ENCODE measurements around the gene SLC38A2.

The SLC38A2 gene

GRCh38 chr12:46373301-46374296, 1.0 kb upstream of the SLC38A2 start:
- no peaks in the 10 kb centered on the region for H3K9me3 ChIP-seq (ENCODE audit: control insufficient read depth, insufficient read depth, low read depth, low read length)
- ChIA-PET CTCF (interaction anchor here (0.7 kb wide), 2 partner anchors 192 to 290 kb away, joined by 3 read pairs; no protein-coding TSS in a partner anchor), POLR2A (interaction anchor here (0.8 to 0.9 kb wide), 3 partner anchors 19 to 117 kb away, joined by 3 read pairs; no protein-coding TSS in a partner anchor)
- H3K4me1 ChIP-seq (ENCODE audit: control insufficient read depth, insufficient read depth, low read length), result peaks cover 14% of the 10 kb centered on the region
- peak overlapping the region; percentile 51 for H3K4me3 ChIP-seq (ENCODE audit: low read depth, low read length)
- peaks cover 7 to 26% of the 10 kb centered on the region in 2 experiments; a peak in 2 of 3 replicates for H3K36me3 ChIP-seq (ENCODE audit: control insufficient read depth in 2 of 2, insufficient read depth in 1 of 2, low read length in 2 of 2)
- H3K27ac ChIP-seq (ENCODE audit: extremely low read depth, low read depth, low read length), result peak overlapping the region; percentile 67
- no peak for TF ChIP-seq ZBTB10 (tag by site-specific recombination; IDR thresholded peaks at IDR 0.05)
- no peak for TF ChIP-seq ZNF155 (tag by site-specific recombination; IDR thresholded peaks at IDR 0.05)
- TF ChIP-seq ZNF280C (tag by site-specific recombination; IDR thresholded peaks at IDR 0.05), result no peak
- no peak for TF ChIP-seq ZNF529 (tag by site-specific recombination; IDR thresholded peaks at IDR 0.05; ENCODE audit: insufficient replicate concordance)
- no peak for TF ChIP-seq ZNF768 (tag by site-specific recombination; IDR thresholded peaks at IDR 0.05)
- TF ChIP-seq ZBTB49 (tag by site-specific recombination; IDR thresholded peaks at IDR 0.05; ENCODE audit: low read depth), result no peak
- no peak for TF ChIP-seq KLF7 (tag by site-specific recombination; IDR thresholded peaks at IDR 0.05; ENCODE audit: borderline replicate concordance)
- no peak for TF ChIP-seq ZNF530 (tag by site-specific recombination; IDR thresholded peaks at IDR 0.05; ENCODE audit: low read depth)
- TF ChIP-seq, protein P1, sequence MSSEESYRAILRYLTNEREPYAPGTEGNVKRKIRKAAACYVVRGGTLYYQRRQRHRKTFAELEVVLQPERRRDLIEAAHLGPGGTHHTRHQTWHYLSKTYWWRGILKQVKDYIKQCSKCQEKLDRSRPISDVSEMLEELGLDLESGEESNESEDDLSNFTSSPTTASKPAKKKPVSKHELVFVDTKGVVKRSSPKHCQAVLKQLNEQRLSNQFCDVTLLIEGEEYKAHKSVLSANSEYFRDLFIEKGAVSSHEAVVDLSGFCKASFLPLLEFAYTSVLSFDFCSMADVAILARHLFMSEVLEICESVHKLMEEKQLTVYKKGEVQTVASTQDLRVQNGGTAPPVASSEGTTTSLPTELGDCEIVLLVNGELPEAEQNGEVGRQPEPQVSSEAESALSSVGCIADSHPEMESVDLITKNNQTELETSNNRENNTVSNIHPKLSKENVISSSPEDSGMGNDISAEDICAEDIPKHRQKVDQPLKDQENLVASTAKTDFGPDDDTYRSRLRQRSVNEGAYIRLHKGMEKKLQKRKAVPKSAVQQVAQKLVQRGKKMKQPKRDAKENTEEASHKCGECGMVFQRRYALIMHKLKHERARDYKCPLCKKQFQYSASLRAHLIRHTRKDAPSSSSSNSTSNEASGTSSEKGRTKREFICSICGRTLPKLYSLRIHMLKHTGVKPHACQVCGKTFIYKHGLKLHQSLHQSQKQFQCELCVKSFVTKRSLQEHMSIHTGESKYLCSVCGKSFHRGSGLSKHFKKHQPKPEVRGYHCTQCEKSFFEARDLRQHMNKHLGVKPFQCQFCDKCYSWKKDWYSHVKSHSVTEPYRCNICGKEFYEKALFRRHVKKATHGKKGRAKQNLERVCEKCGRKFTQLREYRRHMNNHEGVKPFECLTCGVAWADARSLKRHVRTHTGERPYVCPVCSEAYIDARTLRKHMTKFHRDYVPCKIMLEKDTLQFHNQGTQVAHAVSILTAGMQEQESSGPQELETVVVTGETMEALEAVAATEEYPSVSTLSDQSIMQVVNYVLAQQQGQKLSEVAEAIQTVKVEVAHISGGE (tag by site-specific recombination; conservative IDR thresholded peaks at IDR 0.05; ENCODE audit: low read depth), result no peak
- no peak for TF ChIP-seq ZFP37 (tag by site-specific recombination; IDR thresholded peaks at IDR 0.05)
- TF ChIP-seq ZNF624 (tag by site-specific recombination; IDR thresholded peaks at IDR 0.05), result no peak
- peak; percentile 76; the same call in 1 of the 2 replicates for TF ChIP-seq MZF1 (tag by site-specific recombination; IDR thresholded peaks at IDR 0.05; ENCODE audit: borderline replicate concordance)
- TF ChIP-seq GLI2 (tag by site-specific recombination; IDR thresholded peaks at IDR 0.05; ENCODE audit: borderline replicate concordance, low read depth), result no peak
- no peak for TF ChIP-seq ZNF24 (tag by site-specific recombination; IDR thresholded peaks at IDR 0.05)
- TF ChIP-seq PRDM6 (tag by site-specific recombination; IDR thresholded peaks at IDR 0.05), result no peak
- no peak for TF ChIP-seq ZNF2 (tag by site-specific recombination; IDR thresholded peaks at IDR 0.05)
- TF ChIP-seq MEIS1 (CRISPR knock-in tag; IDR thresholded peaks at IDR 0.05; ENCODE audit: borderline replicate concordance), result no peak
- no peak for TF ChIP-seq ZFHX2 (tag by site-specific recombination; conservative IDR thresholded peaks at IDR 0.05)
- no peak for TF ChIP-seq ZNF169 (tag by site-specific recombination; IDR thresholded peaks at IDR 0.05)
- TF ChIP-seq ZNF362 (tag by site-specific recombination; IDR thresholded peaks at IDR 0.05), result no peak
- TF ChIP-seq RBAK (tag by site-specific recombination; IDR thresholded peaks at IDR 0.05), result no peak
- no peak for TF ChIP-seq ZNF184 (tag by site-specific recombination; IDR thresholded peaks at IDR 0.05)
